Right lobe of liver (tissue), 6 donors: ENCODE results near the gene CD47. TPM values are rescaled to one million over a fixed set of nuclear protein-coding genes. Genes with fewer than 3 reads are reported as not detected.

Experiments
- ATAC-seq, 4 donors: fragments of 200-7000 bp; cut with Tn5 transposase; one replicate each; pipeline ENCODE4 v1.9.1; 2020; ENCODE audit warnings: mild to moderate bottlenecking in 4 of 4, moderate library complexity in 4 of 4
- DNase-seq, 3 donors: peaks; one replicate each; pipeline ENCODE4 v3.0.0-alpha.2; 2020
- H3K27ac ChIP-seq, 3 donors: fragments of 200-600 bp; one replicate each; pipeline ENCODE4 v1.8.0; 2022
- H3K27me3 ChIP-seq, 2 donors: fragments of 200-600 bp; one replicate each; pipeline ENCODE4 v1.8.0; 2022
- H3K36me3 ChIP-seq, 4 donors: fragments of 200-600 bp; sonication (generic) in 1 of 4; one replicate each; pipeline versions ENCODE4 v1.5.1 to v1.8.0; 2017 to 2022; ENCODE audit warnings: control low read depth in 1 of 4
- H3K4me1 ChIP-seq, 4 donors: fragments of 200-600 bp; sonication (generic) in 1 of 4; one replicate each; pipeline versions ENCODE4 v1.5.1 to v1.8.0; 2017 to 2022; ENCODE audit warnings: control low read depth in 1 of 4
- H3K4me3 ChIP-seq, 3 donors: fragments of 200-600 bp; one replicate each; pipeline ENCODE4 v1.8.0; 2022
- H3K9me3 ChIP-seq, 4 donors: fragments of 200-600 bp; sonication (generic) in 1 of 4; one replicate each; pipeline versions ENCODE4 v1.5.1 to v1.8.0; 2017 to 2022; ENCODE audit warnings: control low read depth in 1 of 4
- POLR2A ChIP-seq: fragments of 450-650 bp; IDR thresholded peaks from one replicate; pipeline ENCODE4 v1.6.1; 2017; ENCODE audit warnings: antibody characterized with exemption, mild to moderate bottlenecking
- WGBS: methylation state at CpG from one replicate; pipeline ENCODE4 v1.1.6; 2018; ENCODE audit warnings: low coverage, low lambda C conversion rate; ENCODE audit not compliant: insufficient coverage; ENCODE audit errors: missing lambda C conversion rate; 5-methylcytosine and 5-hydroxymethylcytosine counted together
- intact Hi-C, 2 donors: fragments of 100-400 bp; cut with DNase I; formaldehyde crosslinking; loops; one replicate each; pipeline versions ENCODE4 v1.11.2 to v1.14.1; 2022
- total RNA-seq, 6 experiments: library from RNA; depleted of rRNA in 2 of 6; stranded (reverse); fragments of >200 nt in 2 of 6; fragmentation: NEBNext Ultra II Directional in 3 of 6; extraction: Animal tissue kit (Norgen Biotek cat#: 25700) in 3 of 6; gene quantifications; one replicate each; pipeline versions ENCODE4 v1.1.0 to v1.2.4, GENCODE V29; 2016 to 2023
- TF ChIP-seq, protein P1 (sequence below), 4 donors: fragments of 200-600 bp in 3 of 4; fragments of 450-650 bp in 1 of 4; IDR thresholded peaks; one replicate each; pipeline versions ENCODE4 v1.5.1 to v1.8.0; 2016 to 2022; ENCODE audit warnings: antibody characterized with exemption in 4 of 4, mild to moderate bottlenecking in 2 of 4
- donor health status: DM: no; HTN: yes; CAD: no.
- donor health status: DM: no; HTN: no; CAD: no.
- donor health status: DM: no; HTN: no; CAD: no.
- donor health status: DM: no; HTN: yes; CAD: no.
- donor health status: DM: no; HTN: yes; CAD: no.

The CD47 gene
- total RNA-seq, 6 experiments from 2014 or later = 19.5 to 42.3 (median 26.5) TPM

DNA sequence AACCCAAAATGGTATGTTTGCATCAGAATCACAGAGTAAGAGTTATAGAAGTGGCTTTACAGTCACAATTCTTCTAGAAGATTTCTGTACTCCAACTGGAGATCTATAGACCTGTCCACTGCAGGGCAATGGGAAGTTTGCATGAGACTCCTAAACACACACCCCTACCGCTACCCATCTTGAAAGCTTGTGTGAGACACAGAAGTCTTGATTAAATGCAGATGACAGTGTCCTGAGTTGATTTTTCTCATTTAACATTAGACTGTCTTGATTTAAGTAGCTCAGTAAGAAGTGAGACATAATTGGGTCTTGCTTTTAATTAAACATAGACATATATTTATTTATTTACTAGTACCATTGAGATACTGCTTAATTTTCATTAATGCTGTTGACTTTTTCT lies 54.4 kb downstream of the CD47 start:
- no peaks in the 10 kb centered on the region for H3K4me1 ChIP-seq
- no peaks in the 10 kb centered on the region for H3K9me3 ChIP-seq
- no peaks in the 10 kb centered on the region for H3K27me3 ChIP-seq
- H3K27ac ChIP-seq = no peak overlapping the region
- 83% methylated on average over 1 of the region's 1 CpG for WGBS
- intact Hi-C loops = no loop called here
- H3K36me3 ChIP-seq = no peaks in the 10 kb centered on the region
- DNase-seq (no peak), ATAC-seq (no peak)
- no peak overlapping the region for H3K4me3 ChIP-seq
- TF ChIP-seq, protein P1, sequence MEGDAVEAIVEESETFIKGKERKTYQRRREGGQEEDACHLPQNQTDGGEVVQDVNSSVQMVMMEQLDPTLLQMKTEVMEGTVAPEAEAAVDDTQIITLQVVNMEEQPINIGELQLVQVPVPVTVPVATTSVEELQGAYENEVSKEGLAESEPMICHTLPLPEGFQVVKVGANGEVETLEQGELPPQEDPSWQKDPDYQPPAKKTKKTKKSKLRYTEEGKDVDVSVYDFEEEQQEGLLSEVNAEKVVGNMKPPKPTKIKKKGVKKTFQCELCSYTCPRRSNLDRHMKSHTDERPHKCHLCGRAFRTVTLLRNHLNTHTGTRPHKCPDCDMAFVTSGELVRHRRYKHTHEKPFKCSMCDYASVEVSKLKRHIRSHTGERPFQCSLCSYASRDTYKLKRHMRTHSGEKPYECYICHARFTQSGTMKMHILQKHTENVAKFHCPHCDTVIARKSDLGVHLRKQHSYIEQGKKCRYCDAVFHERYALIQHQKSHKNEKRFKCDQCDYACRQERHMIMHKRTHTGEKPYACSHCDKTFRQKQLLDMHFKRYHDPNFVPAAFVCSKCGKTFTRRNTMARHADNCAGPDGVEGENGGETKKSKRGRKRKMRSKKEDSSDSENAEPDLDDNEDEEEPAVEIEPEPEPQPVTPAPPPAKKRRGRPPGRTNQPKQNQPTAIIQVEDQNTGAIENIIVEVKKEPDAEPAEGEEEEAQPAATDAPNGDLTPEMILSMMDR (IDR thresholded peaks at IDR 0.05) = no peak
- TF ChIP-seq POLR2A = no peak

DNA sequence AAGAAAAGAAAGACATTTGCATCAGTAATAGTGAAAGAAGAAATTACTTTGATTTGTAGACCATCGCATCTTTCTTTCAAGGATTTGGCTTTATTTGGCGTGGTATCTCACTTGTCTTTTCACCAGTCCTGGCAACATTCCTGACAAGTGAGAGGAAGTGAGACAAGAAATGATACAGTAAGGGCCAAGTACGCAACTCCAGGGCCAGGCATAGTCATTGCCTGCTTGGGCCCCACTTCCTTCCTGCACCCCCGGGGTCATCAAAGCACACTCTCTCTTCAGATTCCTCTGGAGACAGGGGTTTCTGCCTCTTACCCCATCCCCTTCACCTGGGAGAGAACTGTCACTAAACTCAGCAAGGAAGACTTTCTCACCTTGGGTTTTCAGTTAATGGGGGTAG lies 55.1 kb downstream of the CD47 start:
- Histone ChIP-seq H3K27ac (no peak overlapping the region), H3K9me3 (no peaks in the 10 kb centered on the region), H3K27me3 (no peaks in the 10 kb centered on the region), H3K36me3 (no peaks in the 10 kb centered on the region), H3K4me1 (no peaks in the 10 kb centered on the region), H3K4me3 (no peak overlapping the region)
- no peak for DNase-seq
- intact Hi-C loops = no loop called here
- TF ChIP-seq POLR2A = no peak
- TF ChIP-seq, protein P1 (IDR thresholded peaks at IDR 0.05) = no peak
- WGBS = 71% methylated on average over 4 of the region's 4 CpGs
- peak; percentile 52 to 61 (median 56) for ATAC-seq

DNA sequence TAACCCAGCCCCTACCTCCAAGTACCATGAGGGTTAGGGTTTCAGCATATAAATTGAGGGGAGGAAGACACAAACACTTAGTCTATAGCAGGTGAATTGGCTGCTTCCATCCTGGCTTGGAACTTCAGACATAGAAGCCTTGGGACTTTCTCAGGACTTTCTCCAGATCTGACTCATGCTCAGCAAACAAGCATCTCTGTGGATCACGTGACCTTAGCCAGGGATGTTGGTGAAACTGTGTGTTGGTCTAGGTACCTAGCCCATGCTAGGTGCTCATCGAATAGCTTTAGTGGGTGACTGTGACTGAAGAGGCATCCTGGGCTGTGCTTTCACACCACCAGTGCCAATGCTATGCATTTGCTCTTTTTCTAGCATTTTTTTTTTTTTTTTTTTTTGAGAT lies 58.9 kb downstream of the CD47 start:
- ATAC-seq = no peak
- Histone ChIP-seq H3K36me3 (no peaks in the 10 kb centered on the region), H3K4me1 (no peaks in the 10 kb centered on the region), H3K27ac (no peak overlapping the region), H3K9me3 (no peaks in the 10 kb centered on the region), H3K27me3 (no peaks in the 10 kb centered on the region), H3K4me3 (no peak overlapping the region)
- no peak for DNase-seq
- TF ChIP-seq POLR2A = no peak
- TF ChIP-seq, protein P1 (IDR thresholded peaks at IDR 0.05) = no peak
- intact Hi-C loops = no loop called here
- no CpG with 5 or more reads among the region's 2 CpGs for WGBS

DNA sequence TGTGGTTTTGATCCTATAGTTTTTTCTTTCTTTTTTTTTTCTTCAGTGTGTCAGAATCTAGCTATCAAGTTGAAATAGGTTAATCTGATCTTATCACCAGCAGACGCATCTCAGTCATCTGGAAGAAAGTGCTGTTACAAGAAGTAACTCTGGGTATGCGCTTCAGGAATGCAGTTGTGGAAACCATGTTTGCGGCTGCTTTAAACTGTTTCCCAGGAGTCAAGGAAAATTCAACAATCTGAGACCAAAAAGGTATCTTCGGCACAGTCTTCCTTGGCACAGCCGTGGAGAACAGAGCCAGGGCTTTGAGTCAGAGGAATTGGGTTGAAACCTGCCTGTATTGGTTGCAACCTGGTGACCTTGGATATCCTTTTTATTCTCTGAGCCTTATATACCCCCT lies 59.9 kb downstream of the CD47 start:
- intact Hi-C loops = no loop called here
- ATAC-seq = no peak

More for the DNA sequence above, 59.9 kb downstream of the CD47 start:
- 75% methylated on average over 3 of the region's 5 CpGs for WGBS
- H3K4me3 ChIP-seq = no peak overlapping the region
- no peak overlapping the region for H3K27ac ChIP-seq
- DNase-seq = no peak
- no peaks in the 10 kb centered on the region for H3K9me3 ChIP-seq
- no peaks in the 10 kb centered on the region for H3K36me3 ChIP-seq
- no peaks in the 10 kb centered on the region for H3K27me3 ChIP-seq
- TF ChIP-seq POLR2A = no peak
- TF ChIP-seq, protein P1 (IDR thresholded peaks at IDR 0.05) = no peak
- no peaks in the 10 kb centered on the region for H3K4me1 ChIP-seq
